Activated CD8-positive, alpha-beta memory T cell treated with anti-CD3 and anti-CD28 coated beads, Interleukin-2, amount 10 ng/mL, durations not matched to agents 7 days and 5 days (primary cell): ENCODE results near the gene HMCN2. TPM values are rescaled to one million over a fixed set of nuclear protein-coding genes. Genes with fewer than 3 reads are reported as not detected.

ENCODE experiments used
- ATAC-seq: fragments of 150-1000 bp; cut with Tn5 transposase; one replicate; pipeline ENCODE4 v1.10.0; 2021; ENCODE audit warnings: moderate library complexity
- CTCF ChIA-PET: fragments of 350-600 bp; sonication (Branson Sonifier 250); formaldehyde crosslinking; loops from one replicate; lab custom pipeline; 2021; ENCODE audit warnings: antibody characterized with exemption; lab: Charles Lee
- DNase-seq: peaks from one replicate; pipeline ENCODE4 v3.0.0-alpha.2; 2020
- H3K27ac Mint-ChIP-seq: one replicate; pipeline ENCODE4 v1.8.0; 2021; ENCODE audit warnings: mild to moderate bottlenecking, mixed read lengths
- H3K27me3 Mint-ChIP-seq: one replicate; pipeline ENCODE4 v1.8.0; 2021; ENCODE audit warnings: mixed read lengths
- H3K36me3 Mint-ChIP-seq: one replicate; pipeline ENCODE4 v1.8.0; 2021; ENCODE audit warnings: mild to moderate bottlenecking, mixed read lengths
- H3K4me1 Mint-ChIP-seq: one replicate; pipeline ENCODE4 v1.8.0; 2021; ENCODE audit warnings: mixed read lengths
- H3K4me3 Mint-ChIP-seq: one replicate; pipeline ENCODE4 v1.8.0; 2021; ENCODE audit warnings: mild to moderate bottlenecking, moderate library complexity, mixed read lengths
- H3K9me3 Mint-ChIP-seq: one replicate; pipeline ENCODE4 v1.8.0; 2022; ENCODE audit warnings: low read depth, mixed read lengths
- total RNA-seq, 2 experiments: library from RNA; stranded (reverse); gene quantifications; one replicate each; pipeline ENCODE4 v1.2.3, GENCODE V29; 2021

Gene HMCN2
- total RNA-seq, 2 experiments from 2014 or later, result not detected

- DNase-seq (no peak), ATAC-seq (no peak)
- H3K4me1 Mint-ChIP-seq, result no peaks in the 10 kb centered on the region
- H3K27ac Mint-ChIP-seq, result no peak overlapping the region
- H3K4me3 Mint-ChIP-seq, result no peak overlapping the region
- H3K9me3 Mint-ChIP-seq, result no peaks in the 10 kb centered on the region
- H3K27me3 Mint-ChIP-seq, result no peaks in the 10 kb centered on the region
- CTCF ChIA-PET, result no interaction called here
- no peaks in the 10 kb centered on the region for H3K36me3 Mint-ChIP-seq
Observed at GRCh38 chr9:130382096-130382495, 116.5 kb downstream of the HMCN2 start.

GRCh38 chr9:130382636-130383349 lies 117.2 kb downstream of the HMCN2 start:
- Mint-ChIP-seq H3K27me3 (no peaks in the 10 kb centered on the region), H3K4me3 (no peak overlapping the region), H3K9me3 (no peaks in the 10 kb centered on the region), H3K36me3 (no peaks in the 10 kb centered on the region), H3K4me1 (no peaks in the 10 kb centered on the region), H3K27ac (no peak overlapping the region)
- no peak for ATAC-seq
- CTCF ChIA-PET, result no interaction called here
- DNase-seq, result no peak

GRCh38 chr9:130383350-130383715 lies 117.8 kb downstream of the HMCN2 start:
- Mint-ChIP-seq H3K4me3 (no peak overlapping the region), H3K27me3 (no peaks in the 10 kb centered on the region), H3K27ac (no peak overlapping the region), H3K4me1 (no peaks in the 10 kb centered on the region), H3K36me3 (no peaks in the 10 kb centered on the region), H3K9me3 (no peaks in the 10 kb centered on the region)
- CTCF ChIA-PET, result no interaction called here
- ATAC-seq (no peak), DNase-seq (no peak)

- Mint-ChIP-seq H3K27ac (no peak overlapping the region), H3K4me3 (no peak overlapping the region)
Observed at GRCh38 chr9:130383979-130384676, 118.6 kb downstream of the HMCN2 start.

GRCh38 chr9:130385257-130385656 lies 119.7 kb downstream of the HMCN2 start:
- no peak for ATAC-seq
- H3K4me3 Mint-ChIP-seq, result no peak overlapping the region
- no peaks in the 10 kb centered on the region for H3K36me3 Mint-ChIP-seq
- H3K4me1 Mint-ChIP-seq, result no peaks in the 10 kb centered on the region
- no peak overlapping the region for H3K27ac Mint-ChIP-seq
- CTCF ChIA-PET, result no interaction called here
- no peaks in the 10 kb centered on the region for H3K9me3 Mint-ChIP-seq
- no peaks in the 10 kb centered on the region for H3K27me3 Mint-ChIP-seq
- no peak for DNase-seq

More at GRCh38 chr9:130383979-130384676, 118.6 kb downstream of the HMCN2 start:
- DNase-seq (no peak), ATAC-seq (no peak)
- Mint-ChIP-seq H3K4me1 (no peaks in the 10 kb centered on the region), H3K27me3 (no peaks in the 10 kb centered on the region), H3K36me3 (no peaks in the 10 kb centered on the region), H3K9me3 (no peaks in the 10 kb centered on the region)
- CTCF ChIA-PET, result no interaction called here

GRCh38 chr9:130387398-130387797 lies 121.8 kb downstream of the HMCN2 start:
- Mint-ChIP-seq H3K9me3 (no peaks in the 10 kb centered on the region), H3K27ac (no peak overlapping the region), H3K27me3 (no peaks in the 10 kb centered on the region), H3K36me3 (no peaks in the 10 kb centered on the region), H3K4me1 (no peaks in the 10 kb centered on the region), H3K4me3 (no peak overlapping the region)
- DNase-seq, result no peak
- CTCF ChIA-PET, result no interaction called here
- ATAC-seq, result no peak

GRCh38 chr9:130387905-130388304 lies 122.3 kb downstream of the HMCN2 start:
- H3K9me3 Mint-ChIP-seq, result no peaks in the 10 kb centered on the region
- CTCF ChIA-PET, result no interaction called here
- ATAC-seq, result no peak
- no peaks in the 10 kb centered on the region for H3K4me1 Mint-ChIP-seq
- no peaks in the 10 kb centered on the region for H3K36me3 Mint-ChIP-seq
- H3K27me3 Mint-ChIP-seq, result no peaks in the 10 kb centered on the region
- no peak overlapping the region for H3K27ac Mint-ChIP-seq
- DNase-seq, result no peak
- H3K4me3 Mint-ChIP-seq, result no peak overlapping the region

- DNase-seq (no peak), ATAC-seq (no peak)
- Mint-ChIP-seq H3K9me3 (no peaks in the 10 kb centered on the region), H3K36me3 (no peaks in the 10 kb centered on the region), H3K27me3 (no peaks in the 10 kb centered on the region), H3K4me1 (no peaks in the 10 kb centered on the region), H3K4me3 (no peak overlapping the region), H3K27ac (no peak overlapping the region)
- CTCF ChIA-PET, result no interaction called here
Observed at GRCh38 chr9:130390390-130390789, 124.8 kb downstream of the HMCN2 start.

GRCh38 chr9:130390986-130391385 lies 125.4 kb downstream of the HMCN2 start:
- CTCF ChIA-PET, result no interaction called here
- H3K27ac Mint-ChIP-seq, result no peak overlapping the region
- DNase-seq (no peak), ATAC-seq (no peak)
- H3K27me3 Mint-ChIP-seq, result no peaks in the 10 kb centered on the region
- H3K4me3 Mint-ChIP-seq, result no peak overlapping the region
- no peaks in the 10 kb centered on the region for H3K9me3 Mint-ChIP-seq
- H3K4me1 Mint-ChIP-seq, result no peaks in the 10 kb centered on the region
- no peaks in the 10 kb centered on the region for H3K36me3 Mint-ChIP-seq

GRCh38 chr9:130391866-130392265 lies 126.3 kb downstream of the HMCN2 start:
- Mint-ChIP-seq H3K36me3 (no peaks in the 10 kb centered on the region), H3K4me1 (no peaks in the 10 kb centered on the region), H3K27ac (no peak overlapping the region), H3K27me3 (no peaks in the 10 kb centered on the region), H3K9me3 (no peaks in the 10 kb centered on the region), H3K4me3 (no peak overlapping the region)
- CTCF ChIA-PET, result no interaction called here
- no peak for DNase-seq
- ATAC-seq, result no peak

- Mint-ChIP-seq H3K4me1 (no peaks in the 10 kb centered on the region), H3K27me3 (no peaks in the 10 kb centered on the region), H3K9me3 (no peaks in the 10 kb centered on the region), H3K4me3 (no peak overlapping the region), H3K27ac (no peak overlapping the region), H3K36me3 (no peaks in the 10 kb centered on the region)
- no peak for DNase-seq
- CTCF ChIA-PET, result no interaction called here
- ATAC-seq, result no peak
Observed at GRCh38 chr9:130393681-130394071, 128.1 kb downstream of the HMCN2 start.

- no peaks in the 10 kb centered on the region for H3K36me3 Mint-ChIP-seq
- no peaks in the 10 kb centered on the region for H3K27me3 Mint-ChIP-seq
- H3K27ac Mint-ChIP-seq, result no peak overlapping the region
- ATAC-seq (no peak), DNase-seq (no peak)
- no peaks in the 10 kb centered on the region for H3K4me1 Mint-ChIP-seq
- no peaks in the 10 kb centered on the region for H3K9me3 Mint-ChIP-seq
- no peak overlapping the region for H3K4me3 Mint-ChIP-seq
- CTCF ChIA-PET, result no interaction called here
Observed at GRCh38 chr9:130394320-130394719, 128.8 kb downstream of the HMCN2 start.

- Mint-ChIP-seq H3K27ac (no peak overlapping the region), H3K9me3 (no peaks in the 10 kb centered on the region), H3K36me3 (no peaks in the 10 kb centered on the region), H3K4me1 (no peaks in the 10 kb centered on the region), H3K4me3 (no peak overlapping the region), H3K27me3 (peaks cover 3% of the 10 kb centered on the region)
- ATAC-seq (no peak), DNase-seq (no peak)
- CTCF ChIA-PET, result no interaction called here
Observed at GRCh38 chr9:130394814-130395470, 129.4 kb downstream of the HMCN2 start.
